OCI-LY1 (cell line): ENCODE data around the gene NCEH1.

Experiments used
- EZH2 ChIP-seq: fragments of 200-600 bp; sonication (generic), shearing (Covaris generic); IDR thresholded peaks from 2 replicates; pipeline ENCODE4 v1.8.0; 2017; ENCODE audit warnings: borderline replicate concordance, mixed run types, mild to moderate bottlenecking, antibody characterized with exemption, low read length, moderate library complexity, mixed read lengths
- TF ChIP-seq, protein P1 (sequence below): fragments of 200-600 bp; sonication (generic), shearing (Covaris generic); IDR thresholded peaks from 2 replicates; pipeline ENCODE4 v1.5.1; 2017; ENCODE audit warnings: mild to moderate bottlenecking, antibody characterized with exemption, low read length, moderate library complexity, mixed read lengths

DNA sequence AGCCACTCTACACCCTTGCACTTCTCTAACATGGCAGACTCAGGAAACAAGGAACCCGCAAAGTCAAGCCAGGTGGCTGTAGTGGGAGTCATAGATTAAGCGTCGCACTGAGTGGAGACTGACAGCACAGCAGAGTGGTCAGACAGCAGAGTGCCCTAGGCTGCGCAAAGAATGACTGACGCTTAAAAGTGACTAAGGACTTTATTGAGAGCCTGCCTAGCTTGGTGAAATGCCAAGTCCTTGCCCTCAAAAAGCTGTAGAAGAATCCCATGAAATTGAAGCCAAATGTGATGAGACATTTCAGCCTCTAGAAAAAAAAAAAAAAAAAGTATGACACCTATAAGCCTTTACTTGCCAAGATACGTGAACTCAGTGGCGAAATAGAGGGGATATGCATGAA, 30.2 kb downstream of the NCEH1 start:
- TF ChIP-seq, protein P1, sequence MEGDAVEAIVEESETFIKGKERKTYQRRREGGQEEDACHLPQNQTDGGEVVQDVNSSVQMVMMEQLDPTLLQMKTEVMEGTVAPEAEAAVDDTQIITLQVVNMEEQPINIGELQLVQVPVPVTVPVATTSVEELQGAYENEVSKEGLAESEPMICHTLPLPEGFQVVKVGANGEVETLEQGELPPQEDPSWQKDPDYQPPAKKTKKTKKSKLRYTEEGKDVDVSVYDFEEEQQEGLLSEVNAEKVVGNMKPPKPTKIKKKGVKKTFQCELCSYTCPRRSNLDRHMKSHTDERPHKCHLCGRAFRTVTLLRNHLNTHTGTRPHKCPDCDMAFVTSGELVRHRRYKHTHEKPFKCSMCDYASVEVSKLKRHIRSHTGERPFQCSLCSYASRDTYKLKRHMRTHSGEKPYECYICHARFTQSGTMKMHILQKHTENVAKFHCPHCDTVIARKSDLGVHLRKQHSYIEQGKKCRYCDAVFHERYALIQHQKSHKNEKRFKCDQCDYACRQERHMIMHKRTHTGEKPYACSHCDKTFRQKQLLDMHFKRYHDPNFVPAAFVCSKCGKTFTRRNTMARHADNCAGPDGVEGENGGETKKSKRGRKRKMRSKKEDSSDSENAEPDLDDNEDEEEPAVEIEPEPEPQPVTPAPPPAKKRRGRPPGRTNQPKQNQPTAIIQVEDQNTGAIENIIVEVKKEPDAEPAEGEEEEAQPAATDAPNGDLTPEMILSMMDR = no peak
- TF ChIP-seq EZH2 = no peak
